K562 (cell line): ENCODE data around the gene AACS. TPM values are rescaled to one million over a fixed set of nuclear protein-coding genes. Genes with fewer than 3 reads are reported as not detected.
A peak's percentile ranks its signal among the peaks of the same experiment; 100 is the strongest.

Experiments
- ATAC-seq: fragments of 200-7000 bp; cut with Tn5 transposase; 3 replicates; pipeline ENCODE4 v1.9.1; 2020; ENCODE audit warnings: moderate library complexity
- BruUV-seq: library from RNA; stranded (reverse); fragments of 400-500 nt; replicated peaks from 2 replicates; lab custom pipeline; 2021; lab: Mats Ljungman, UMichigan
- CTCF ChIA-PET: fragments of 300-600 bp; formaldehyde crosslinking; extraction: SDS; loops from one replicate; lab custom pipeline; 2021; ENCODE audit warnings: low intra/inter-chr PET ratio; lab: Yijun Ruan, JAX
- POLR2A ChIA-PET: fragments of 300-600, 350-650 bp; sonication (Branson Sonifier 250); formaldehyde crosslinking; extraction: SDS; loops from one replicate; lab custom pipeline; 2021; ENCODE audit warnings: antibody characterized with exemption, inconsistent platforms; lab: Yijun Ruan, JAX
- DNase-seq, 4 experiments: peaks; one replicate each; pipeline versions ENCODE4 v3.0.0 to v3.0.0-alpha.2; 2011 to 2018; ENCODE audit warnings: low spot score in 3 of 4, mixed read lengths in 3 of 4; ENCODE audit errors: extremely low read depth in 1 of 4
- FAIRE-seq: peaks from 2 replicates; lab custom pipeline; 2011; peaks lifted over from hg19 to GRCh38; lab: Jason Lieb, UNC
- H2AFZ ChIP-seq: 2 replicates; pipeline ENCODE4 v1.6.0; 2011; ENCODE audit warnings: low read depth, low read length, control low read depth, inconsistent platforms
- H3K27ac ChIP-seq: fragments of 200-600 bp; 3 replicates; pipeline ENCODE4 v1.8.0; 2011; ENCODE audit warnings: low read depth, mild to moderate bottlenecking, control low read depth, inconsistent platforms, low read length, moderate library complexity, mixed read lengths; ENCODE audit errors: extremely low read depth
- H3K27me3 ChIP-seq, 2 experiments: fragments of 300-600 bp in 1 of 2; 2 replicates in 1 of 2; 3 replicates in 1 of 2; pipeline versions ENCODE4 v1.6.0 to v1.8.0; 2011; ENCODE audit warnings: inconsistent platforms in 2 of 2, low read length in 2 of 2, mild to moderate bottlenecking in 1 of 2, mixed read lengths in 1 of 2, moderate library complexity in 1 of 2; ENCODE audit not compliant: control insufficient read depth in 2 of 2, insufficient read depth in 2 of 2
- H3K36me3 ChIP-seq: fragments of 300-600 bp; 3 replicates; pipeline ENCODE4 v1.8.0; 2011; ENCODE audit warnings: mild to moderate bottlenecking, low read length, inconsistent platforms; ENCODE audit not compliant: control insufficient read depth, insufficient read depth
- H3K4me1 ChIP-seq, 2 experiments: fragments of 200-600 bp in 1 of 2; replicated peaks in 1 of 2; 2 replicates in 1 of 2; 3 replicates in 1 of 2; pipeline versions ENCODE4 v1.5.1 to v1.8.0; 2011; ENCODE audit warnings: inconsistent platforms in 2 of 2, low read length in 2 of 2, mild to moderate bottlenecking in 1 of 2, mixed read lengths in 1 of 2, moderate library complexity in 1 of 2; ENCODE audit not compliant: control insufficient read depth in 2 of 2, insufficient read depth in 2 of 2
- H3K4me2 ChIP-seq: 2 replicates; pipeline ENCODE4 v1.6.1; 2011; ENCODE audit warnings: low read length, control low read depth, inconsistent platforms, mixed read lengths; ENCODE audit not compliant: insufficient read depth
- H3K4me3 ChIP-seq: fragments of 200-600 bp; sonication (generic), shearing (Covaris generic); 2 replicates; pipeline ENCODE4 v1.5.1; 2016; ENCODE audit warnings: control low read depth, inconsistent platforms
- H3K79me2 ChIP-seq: fragments of 200-600 bp; 3 replicates; pipeline ENCODE4 v1.8.0; 2011; ENCODE audit warnings: low read length, inconsistent platforms; ENCODE audit not compliant: control insufficient read depth, insufficient read depth
- H3K9ac ChIP-seq, 2 experiments: 2 replicates each; pipeline versions ENCODE4 v1.6.0 to v1.6.1; 2011; ENCODE audit warnings: low read depth in 2 of 2, low read length in 2 of 2, control low read depth in 1 of 2, inconsistent platforms in 1 of 2, mild to moderate bottlenecking in 1 of 2, mixed read lengths in 1 of 2; ENCODE audit not compliant: insufficient read depth in 1 of 2
- H3K9me1 ChIP-seq: one replicate; pipeline ENCODE4 v1.6.0; 2011; ENCODE audit warnings: inconsistent platforms, mild to moderate bottlenecking, low read length, moderate library complexity; ENCODE audit not compliant: control insufficient read depth, insufficient read depth
- H3K9me3 ChIP-seq: replicated peaks from 2 replicates; pipeline ENCODE4 v1.5.1; 2011; ENCODE audit warnings: low read depth, low read length, inconsistent platforms; ENCODE audit not compliant: control insufficient read depth, insufficient read depth
- H4K20me1 ChIP-seq: replicated peaks from 2 replicates; pipeline ENCODE4 v1.6.1; 2011; ENCODE audit warnings: low read length, inconsistent platforms, mixed read lengths; ENCODE audit not compliant: control insufficient read depth, insufficient read depth
- ATF3 ChIP-seq, 2 experiments: fragments of 450-650 bp in 1 of 2; sonication (generic) in 1 of 2; formaldehyde crosslinking in 1 of 2; IDR thresholded peaks in 1 of 2; conservative IDR thresholded peaks in 1 of 2; 2 replicates each; pipeline versions ENCODE4 v1.6.1 to v1.8.1; 2016 to 2023; ENCODE audit warnings: mild to moderate bottlenecking in 2 of 2, moderate library complexity in 2 of 2, inconsistent platforms in 1 of 2, missing genetic modification reagents in 1 of 2
- ELF2 ChIP-seq: fragments of 250-450 bp; sonication (Bioruptor Pico); IDR thresholded peaks from 2 replicates; pipeline ENCODE4 v1.5.0; 2021; ENCODE audit warnings: mild to moderate bottlenecking
- FOS ChIP-seq: IDR thresholded peaks from 3 replicates; pipeline ENCODE4 v1.6.1; 2011; ENCODE audit not compliant: insufficient read length; ENCODE audit errors: extremely low read depth
- MNT ChIP-seq, 2 experiments: fragments of 450-650 bp; conservative IDR thresholded peaks; 2 replicates each; pipeline ENCODE4 v1.6.1; 2017; ENCODE audit warnings: mild to moderate bottlenecking in 2 of 2, moderate library complexity in 2 of 2
- PCBP2 ChIP-seq: fragments of 200-400 bp; formaldehyde crosslinking; IDR thresholded peaks from 2 replicates; pipeline ENCODE4 v1.6.1; 2018; ENCODE audit warnings: low read length, low read depth, mild to moderate bottlenecking, moderate library complexity; ENCODE audit not compliant: poor library complexity, severe bottlenecking
- RAD51 ChIP-seq: fragments of 450-650 bp; IDR thresholded peaks from 2 replicates; pipeline ENCODE4 v1.7.1; 2016; ENCODE audit warnings: low read depth, mild to moderate bottlenecking, borderline replicate concordance
- USF1 ChIP-seq: sonication (generic); formaldehyde crosslinking; IDR thresholded peaks from 2 replicates; pipeline ENCODE4 v1.9.0; 2022; ENCODE audit warnings: mild to moderate bottlenecking, missing genetic modification reagents
- USF2 ChIP-seq: sonication (generic); formaldehyde crosslinking; IDR thresholded peaks from 2 replicates; pipeline ENCODE4 v1.5.0; 2020; ENCODE audit warnings: missing genetic modification reagents
- ZBTB2 ChIP-seq: fragments of 450-650 bp; IDR thresholded peaks from 2 replicates; pipeline ENCODE4 v1.6.1; 2016; ENCODE audit warnings: antibody characterized with exemption
- ZBTB34 ChIP-seq: fragments of 250-450 bp; sonication (Bioruptor Pico); IDR thresholded peaks from 2 replicates; pipeline ENCODE4 v1.8.0; 2021; ENCODE audit warnings: mild to moderate bottlenecking, moderate library complexity
- ZEB2 ChIP-seq: fragments of 450-650 bp; IDR thresholded peaks from 2 replicates; pipeline ENCODE4 v1.6.1; 2016
- ZNF23 ChIP-seq: fragments of 250-450 bp; sonication (Bioruptor Pico); IDR thresholded peaks from 2 replicates; pipeline ENCODE4 v1.4.0; 2020; ENCODE audit warnings: mild to moderate bottlenecking
- ZNF764 ChIP-seq: fragments of 250-450 bp; sonication (Bioruptor Pico); IDR thresholded peaks from 2 replicates; pipeline ENCODE4 v1.4.0; 2020; ENCODE audit warnings: low read depth, mild to moderate bottlenecking, moderate library complexity
- in situ Hi-C: fragments of 300-500 bp; cut with MboI; formaldehyde crosslinking; loops from 4 replicates; pipeline ENCODE4 v1.15.0; 2018; ENCODE audit warnings: inconsistent platforms, mixed read lengths
- intact Hi-C: fragments of 100-400 bp; cut with micrococcal nuclease; formaldehyde crosslinking; loops from 2 replicates; pipeline ENCODE4 v1.14.2; 2022
- polyA plus RNA-seq, 8 experiments: library from polyadenylated mRNA; depleted of rRNA in 4 of 8; stranded (reverse) in 5 of 8; unstranded in 3 of 8; fragments of >200 nt; fragmentation: Nextera tagmentation in 2 of 8; fragmentation: Illumina TruSeq in 1 of 8; extraction: Ambion mirVana in 2 of 8; extraction: Trizol in 1 of 8; gene quantifications; 2 replicates each; pipeline versions ENCODE4 v1.2.1 to v1.2.3, GENCODE V29; 2011 to 2014; ENCODE audit warnings: inconsistent platforms in 1 of 8, missing spikeins in 1 of 8
- total RNA-seq, 7 experiments: library from RNA; depleted of rRNA in 6 of 7; stranded (reverse); fragments of >200 nt in 6 of 7; fragmentation: Illumina TruSeq in 2 of 7; extraction: Trizol in 2 of 7; gene quantifications; 2 replicates each; pipeline versions ENCODE4 v1.2.1 to v1.2.3, GENCODE V29; 2011 to 2021; ENCODE audit warnings: low replicate concordance in 1 of 7

The AACS gene
- total and polyA plus RNA-seq, 9 of the 15 experiments (the other 6 are each of a cell fraction or from before 2014, with no cell fraction given), result 2.4 to 13.0 (median 6.0) TPM

- TF ChIP-seq ZBTB34 (CRISPR knock-in tag), result no peak
- no peak for TF ChIP-seq MNT (conservative IDR thresholded peaks at IDR 0.05)
- TF ChIP-seq ZEB2, result no peak
These were observed 107.1 kb downstream of the AACS start (continued) for GRCh38 chr12:125172231-125172850.

GRCh38 chr12:125175576-125175975, 110.3 kb downstream of the AACS start:
- intact Hi-C loops (no loop called here), in situ Hi-C loops (no loop called here)
- H3K9ac ChIP-seq, result no peak overlapping the region
- no peak overlapping the region for H3K4me2 ChIP-seq
- BruUV-seq, result no TSS peak
- CTCF ChIA-PET, result no interaction called here
- peak; percentile 35; the same call in 2 of the 3 replicates for ATAC-seq
- H3K9me1 ChIP-seq, result no peaks in the 10 kb centered on the region
- H3K27me3 ChIP-seq, result peaks cover 0 to 26% of the 10 kb centered on the region in 2 experiments; a peak in 2 of 5 replicates
- POLR2A ChIA-PET, result interaction anchor here (0.6 kb wide), 1 partner anchor 44 kb away, joined by 3 read pairs; no protein-coding TSS in a partner anchor
- H3K9me3 ChIP-seq, result no peaks in the 10 kb centered on the region
- DNase-seq, result no peak
- FAIRE-seq, result no peak
- H3K4me1 ChIP-seq, result no peaks in the 10 kb centered on the region
- H3K27ac ChIP-seq, result no peak overlapping the region
- H3K4me3 ChIP-seq, result no peak overlapping the region
- H3K36me3 ChIP-seq, result no peaks in the 10 kb centered on the region
- H3K79me2 ChIP-seq, result no peaks in the 10 kb centered on the region
- H2AFZ ChIP-seq, result no peak overlapping the region
- no peaks in the 10 kb centered on the region for H4K20me1 ChIP-seq
- TF ChIP-seq RAD51 (peak; percentile 48; the same call in 1 of the 2 replicates), USF1 (peak; percentile 79), USF2 (CRISPR knock-in tag) (peak; percentile 85), ZNF764 (no peak), PCBP2 (no peak), ELF2 (CRISPR knock-in tag) (no peak), ATF3 (IDR thresholded peaks at IDR 0.05) (0 out of 2 replicates have a peak, but pooled peaks have one; percentile 11), ATF3 (CRISPR knock-in tag; conservative IDR thresholded peaks at IDR 0.05) (no peak), ZBTB2 (no peak), FOS (no peak), ZNF23 (CRISPR knock-in tag) (no peak)
